Lung (tissue), 12 donors: ENCODE data around the gene CBARP. TPM values are rescaled to one million over a fixed set of nuclear protein-coding genes. Genes with fewer than 3 reads are reported as not detected.
"Not testable (repeated sequence)": the region's sequence is repeated elsewhere in the genome, so short reads cannot be mapped to it uniquely, and the experiment has no call there.

Experiments
- ATAC-seq: fragments of 200-7000 bp; cut with Tn5 transposase; one replicate; pipeline ENCODE4 v1.9.1; 2020; ENCODE audit warnings: moderate number of reproducible peaks; ENCODE audit not compliant: insufficient read depth, low FRiP score
- DNase-seq, 3 donors: peaks; one replicate each; pipeline ENCODE4 v3.0.0-alpha.2; 2013 to 2017
- H3K27ac ChIP-seq, 2 donors: one replicate each; pipeline ENCODE4 v1.5.1; 2013; ENCODE audit warnings: mild to moderate bottlenecking in 2 of 2, moderate library complexity in 2 of 2, control low read depth in 1 of 2, inconsistent platforms in 1 of 2, low read depth in 1 of 2, low read length in 1 of 2
- H3K27me3 ChIP-seq, 3 donors: one replicate each; pipeline ENCODE4 v1.5.1; 2013; ENCODE audit warnings: low read length in 2 of 3; ENCODE audit not compliant: control insufficient read depth in 3 of 3, insufficient read depth in 3 of 3
- H3K36me3 ChIP-seq, 4 donors: one replicate each; pipeline ENCODE4 v1.5.1; 2013; ENCODE audit warnings: low read length in 4 of 4, mild to moderate bottlenecking in 1 of 4, moderate library complexity in 1 of 4; ENCODE audit not compliant: control insufficient read depth in 4 of 4, insufficient read depth in 4 of 4
- H3K4me1 ChIP-seq, 5 donors: one replicate each; pipeline ENCODE4 v1.5.1; 2013; ENCODE audit warnings: low read length in 5 of 5, mild to moderate bottlenecking in 2 of 5, moderate library complexity in 1 of 5; ENCODE audit not compliant: control insufficient read depth in 5 of 5, insufficient read depth in 5 of 5
- H3K4me3 ChIP-seq: one replicate; pipeline ENCODE4 v1.5.1; 2013; ENCODE audit warnings: mild to moderate bottlenecking, control low read depth, moderate library complexity
- H3K9ac ChIP-seq, 2 donors: one replicate each; pipeline ENCODE4 v1.5.1; 2013; ENCODE audit warnings: low read length in 2 of 2, control low read depth in 1 of 2; ENCODE audit not compliant: insufficient read depth in 1 of 2
- H3K9me3 ChIP-seq, 4 donors: one replicate each; pipeline ENCODE4 v1.5.1; 2013; ENCODE audit warnings: low read length in 3 of 4, mild to moderate bottlenecking in 1 of 4, moderate library complexity in 1 of 4; ENCODE audit not compliant: control insufficient read depth in 4 of 4, insufficient read depth in 3 of 4
- WGBS, 2 donors: extraction: QIAGEN DNeasy Blood & Tissue Kit; methylation state at CpG; one replicate each; pipeline ENCODE4 v1.1.7; 2013; 5-methylcytosine and 5-hydroxymethylcytosine counted together
- polyA plus RNA-seq, 2 donors: library from polyadenylated mRNA; stranded (reverse); fragments of 200-250 nt; gene quantifications; one replicate each; pipeline ENCODE4 v1.2.1, GENCODE V29; 2013
- total RNA-seq, 2 donors: library from RNA; depleted of rRNA in 1 of 2; stranded (reverse); fragments of >200 nt in 1 of 2; gene quantifications; one replicate each; pipeline ENCODE4 v1.2.1, GENCODE V29; 2014 to 2021
- TF ChIP-seq, protein P1 (sequence below): IDR thresholded peaks from 2 replicates; pipeline ENCODE4 v1.5.1; 2012; ENCODE audit warnings: mild to moderate bottlenecking; ENCODE audit errors: control extremely low read depth, extremely low read depth
- donor health status: control.
- donor health status: control.
- donor health status: Bipolar disorder and iron deficiency.
- donor health status: healthy.
- donor health status: DM: yes; HTN: yes; CAD: no.

The CBARP gene
- total and polyA plus RNA-seq, 4 donors: 0.23 to 0.83 (median 0.59) TPM

GRCh38 chr19:1248786-1249297 is 11.0 kb upstream of the CBARP start:
- Histone ChIP-seq H3K27me3 (no peaks in the 10 kb centered on the region), H3K4me1 (peaks cover 2 to 35% (median 24%) of the 10 kb centered on the region in 5 donors), H3K36me3 (peaks cover 0 to 30% (median 10%) of the 10 kb centered on the region in 4 donors), H3K9me3 (no peaks in the 10 kb centered on the region), H3K27ac (peak overlapping the region; percentile 98 to 99), H3K9ac (peak overlapping the region in 1 of 2 donors; percentile 63), H3K4me3 (peak overlapping the region; percentile 88)
- DNase-seq: peak; percentile 86 to 88 (median 87)
- WGBS, 2 donors: 0 to 1% methylated on average over 55 to 74 of the region's 74 CpGs
- TF ChIP-seq, protein P1, sequence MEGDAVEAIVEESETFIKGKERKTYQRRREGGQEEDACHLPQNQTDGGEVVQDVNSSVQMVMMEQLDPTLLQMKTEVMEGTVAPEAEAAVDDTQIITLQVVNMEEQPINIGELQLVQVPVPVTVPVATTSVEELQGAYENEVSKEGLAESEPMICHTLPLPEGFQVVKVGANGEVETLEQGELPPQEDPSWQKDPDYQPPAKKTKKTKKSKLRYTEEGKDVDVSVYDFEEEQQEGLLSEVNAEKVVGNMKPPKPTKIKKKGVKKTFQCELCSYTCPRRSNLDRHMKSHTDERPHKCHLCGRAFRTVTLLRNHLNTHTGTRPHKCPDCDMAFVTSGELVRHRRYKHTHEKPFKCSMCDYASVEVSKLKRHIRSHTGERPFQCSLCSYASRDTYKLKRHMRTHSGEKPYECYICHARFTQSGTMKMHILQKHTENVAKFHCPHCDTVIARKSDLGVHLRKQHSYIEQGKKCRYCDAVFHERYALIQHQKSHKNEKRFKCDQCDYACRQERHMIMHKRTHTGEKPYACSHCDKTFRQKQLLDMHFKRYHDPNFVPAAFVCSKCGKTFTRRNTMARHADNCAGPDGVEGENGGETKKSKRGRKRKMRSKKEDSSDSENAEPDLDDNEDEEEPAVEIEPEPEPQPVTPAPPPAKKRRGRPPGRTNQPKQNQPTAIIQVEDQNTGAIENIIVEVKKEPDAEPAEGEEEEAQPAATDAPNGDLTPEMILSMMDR: peak; percentile 48
- ATAC-seq: peak; percentile 4

- peak; percentile 70 to 89 (median 85) for DNase-seq
- H3K9me3 ChIP-seq: no peaks in the 10 kb centered on the region
- peaks cover 0 to 33% (median 21%) of the 10 kb centered on the region in 5 donors for H3K4me1 ChIP-seq
Observed at GRCh38 chr19:1248139-1248785, 10.5 kb upstream of the CBARP start, which contains the start of gene MIDN. Gene MIDN, plus strand, starts transcription at chr19:1248583. Its CDS starts 1,714 bp downstream, at chr19:1250297.

GRCh38 chr19:1247748-1248138 is 9.9 kb upstream of the CBARP start:
- Histone ChIP-seq H3K27ac (peak overlapping the region; percentile 97 to 98), H3K9ac (no peak overlapping the region), H3K36me3 (peaks cover 0 to 24% (median 7%) of the 10 kb centered on the region in 4 donors), H3K27me3 (no peaks in the 10 kb centered on the region), H3K4me1 (peaks cover 0 to 31% (median 21%) of the 10 kb centered on the region in 5 donors), H3K9me3 (no peaks in the 10 kb centered on the region), H3K4me3 (no peak overlapping the region)
- no peak for ATAC-seq
- TF ChIP-seq, protein P1: no peak
- DNase-seq: no peak
- 66 to 70% methylated on average over 7 to 8 of the region's 8 CpGs for WGBS, 2 donors

More at GRCh38 chr19:1248139-1248785, 10.5 kb upstream of the CBARP start, which contains the start of gene MIDN:
- peak; percentile 28 for ATAC-seq
- TF ChIP-seq, protein P1: no peak
- no peaks in the 10 kb centered on the region for H3K27me3 ChIP-seq
- peak within 1 kb of the TSS; percentile 88 for H3K4me3 ChIP-seq
- H3K9ac ChIP-seq: peak within 1 kb of the TSS; percentile 32 to 63
- peaks cover 0 to 24% (median 7%) of the 10 kb centered on the region in 4 donors for H3K36me3 ChIP-seq
- 0 to 1% methylated on average over 51 to 60 of the region's 60 CpGs for WGBS, 2 donors
- peak within 1 kb of the TSS; percentile 98 to 99 for H3K27ac ChIP-seq

- H3K4me1 ChIP-seq: peaks cover 0 to 32% (median 22%) of the 10 kb centered on the region in 5 donors
- not testable (repeated sequence) for H3K9me3 ChIP-seq, H3K27me3 ChIP-seq, H3K4me3 ChIP-seq, H3K9ac ChIP-seq, ATAC-seq
- H3K27ac ChIP-seq: peak overlapping the region; percentile 62 to 81
- DNase-seq: peak in 2 of 3 donors; percentile 49 to 65
- peaks cover 0 to 20% (median 6%) of the 10 kb centered on the region in 4 donors for H3K36me3 ChIP-seq
- WGBS, 2 donors: 79 to 85% methylated on average over 25 to 27 of the region's 27 CpGs
Observed at GRCh38 chr19:1246265-1247087, 8.7 kb upstream of the CBARP start.
